ENCODE results near the gene SLC13A4. TPM values are rescaled to one million over a fixed set of nuclear protein-coding genes. Genes with fewer than 3 reads are reported as not detected.
"Not testable (repeated sequence)": the region's sequence is repeated elsewhere in the genome, so short reads cannot be mapped to it uniquely, and the experiment has no call there.

Gene SLC13A4
- total RNA-seq, 1 donor from 2014 or later: 0.03 TPM

DNA sequence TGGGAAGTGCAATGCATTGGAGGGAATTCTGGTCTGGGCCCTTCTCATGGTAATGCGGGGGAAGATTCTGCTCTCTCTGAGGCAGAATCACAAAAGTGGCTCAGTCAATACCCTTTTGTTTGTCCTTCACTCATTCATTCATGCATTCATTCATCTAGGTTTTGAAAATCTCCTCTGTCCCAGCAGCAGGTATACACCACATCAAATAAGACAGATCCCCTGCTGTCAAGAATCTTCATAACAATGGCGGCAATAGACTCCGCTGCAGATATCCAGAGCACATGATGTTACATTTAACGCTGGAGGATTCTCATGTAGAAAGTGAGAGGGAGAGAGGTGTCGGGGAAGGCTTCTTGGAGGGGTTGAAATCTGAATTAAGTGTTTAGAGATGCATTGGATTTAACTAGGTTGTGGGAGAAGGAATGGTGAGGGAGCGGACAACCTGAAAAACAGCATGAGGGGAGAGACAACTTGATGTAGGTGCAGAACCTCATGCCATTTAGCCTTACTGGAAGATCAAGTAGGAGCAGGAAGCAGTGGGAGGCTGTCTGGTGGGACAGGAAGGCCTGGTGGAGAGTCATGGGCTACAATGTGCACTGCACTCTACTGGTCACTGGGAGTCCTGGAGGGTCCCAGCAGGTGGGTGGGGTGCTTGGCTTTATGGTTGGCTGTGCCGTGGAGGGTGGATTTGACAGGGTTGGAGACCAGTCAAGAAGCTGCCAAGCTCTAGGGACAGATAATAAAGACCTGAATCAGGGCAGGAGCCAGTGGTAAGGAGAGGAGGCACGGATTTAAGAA is 25.8 kb upstream of the SLC13A4 start:
- DNase-seq (ENCODE audit: low read depth): no peak

DNA sequence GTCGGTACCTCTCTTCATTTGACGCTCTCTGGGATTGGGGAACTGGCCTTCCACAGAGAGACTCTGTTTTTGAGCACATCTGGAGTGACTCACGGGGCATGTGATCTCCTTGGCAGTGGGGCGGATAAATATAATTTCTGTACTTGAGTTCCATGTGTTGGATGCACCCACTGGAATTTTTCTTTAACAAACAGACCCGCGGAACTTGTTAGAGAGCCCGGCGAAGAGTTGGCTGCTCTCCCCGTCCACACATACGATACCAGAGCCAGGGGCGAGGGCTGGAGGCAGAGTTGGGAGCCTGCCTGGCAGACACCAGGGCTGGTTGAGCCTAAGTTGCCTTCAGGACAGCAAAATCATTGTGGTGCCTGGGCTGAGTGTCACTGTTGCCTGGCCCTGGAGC is 20.8 kb upstream of the SLC13A4 start, which contains the start of gene FAM180A:
TSS of gene FAM180A (minus strand) at position 44 of the 400 bp plus-strand sequence. CDS start 233 bp downstream, outside the sequence.
- DNase-seq (ENCODE audit: low read depth): peak; percentile 81

DNA sequence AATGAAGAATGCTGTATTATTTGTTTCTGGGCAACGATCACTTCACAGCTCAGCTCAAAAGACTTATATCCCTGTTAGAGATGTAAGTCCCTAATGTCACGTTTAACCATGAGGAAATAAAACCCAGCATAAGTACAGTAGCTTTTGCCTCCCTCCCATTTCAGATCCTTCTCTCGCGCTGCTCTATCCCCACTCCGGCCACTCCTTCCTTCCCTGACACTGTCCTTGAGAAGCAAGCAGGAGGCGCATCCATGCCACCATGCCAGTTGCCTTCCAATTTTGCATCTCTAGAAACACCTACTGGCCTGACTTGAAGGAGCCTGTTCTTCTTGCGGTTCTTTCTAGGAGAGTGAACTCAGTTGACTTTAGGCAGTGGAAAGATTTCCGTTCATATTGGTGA is 19.4 kb upstream of the SLC13A4 start:
- no peak for DNase-seq (ENCODE audit: low read depth)

DNA sequence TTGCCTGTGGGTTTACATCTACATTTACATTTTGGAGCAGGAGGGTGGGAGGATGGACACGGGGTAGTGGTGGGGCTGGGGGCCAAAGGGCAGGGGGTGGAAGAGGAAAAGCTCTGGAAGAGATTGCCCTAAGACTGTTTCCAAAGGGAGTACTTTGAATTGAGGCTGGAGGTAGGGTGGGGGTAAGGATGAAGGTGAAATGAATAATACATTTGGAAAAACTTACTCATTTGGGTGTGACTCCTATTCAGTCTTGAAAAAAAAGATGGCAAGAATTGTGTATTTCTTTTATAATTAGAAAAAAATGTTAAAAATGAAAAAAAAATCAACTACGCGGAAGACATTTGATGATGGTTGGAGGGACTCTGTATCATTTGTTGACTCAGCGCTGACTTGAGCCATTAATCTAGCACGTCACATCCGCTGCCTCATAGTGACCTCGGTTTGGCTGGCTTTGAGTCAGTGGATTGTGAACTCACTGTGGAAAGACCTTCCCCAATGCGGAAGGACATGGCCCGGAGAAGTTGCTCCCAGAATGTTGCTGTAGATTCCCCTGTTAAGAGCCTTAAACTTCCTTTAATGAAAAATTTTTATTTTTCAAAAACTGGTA is 17.8 kb upstream of the SLC13A4 start:
- DNase-seq (ENCODE audit: low read depth): peak; percentile 89

DNA sequence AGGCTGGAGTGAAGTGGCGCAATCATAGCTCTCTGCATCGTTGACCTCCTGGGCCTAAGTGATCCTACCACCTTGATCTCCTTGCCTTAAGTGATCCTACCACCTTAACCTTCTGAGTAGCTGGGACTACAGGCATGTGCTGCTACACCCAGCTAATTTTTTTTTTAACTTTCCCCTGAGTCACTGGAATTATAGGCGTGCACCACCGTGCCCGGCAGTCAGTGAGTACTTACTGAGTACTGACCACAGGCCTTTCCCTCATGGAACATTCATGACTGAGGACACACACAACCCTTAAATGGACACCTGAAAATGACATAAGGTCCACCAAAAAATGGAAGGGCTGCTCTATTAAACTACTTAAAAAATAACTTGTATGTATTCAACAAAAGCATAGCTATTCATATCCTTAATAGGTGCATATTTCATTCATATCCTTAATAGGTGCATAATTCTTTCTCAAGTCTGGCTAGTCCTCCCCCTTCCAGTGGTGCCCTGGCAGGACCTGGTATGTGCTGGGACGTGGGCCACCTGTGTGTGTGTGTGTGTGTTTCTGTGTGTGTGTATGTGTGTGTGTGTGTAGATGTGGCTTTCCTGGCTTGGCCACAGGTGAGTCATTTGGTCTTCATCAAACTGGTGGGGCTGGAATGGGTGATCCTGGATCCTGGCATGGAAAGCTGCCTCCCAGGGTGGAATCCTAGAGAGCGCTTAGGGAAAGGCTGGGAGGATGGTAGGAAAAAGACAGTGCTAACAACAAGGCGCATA is 17.1 kb upstream of the SLC13A4 start:
- DNase-seq (ENCODE audit: low read depth): peak; percentile 73

DNA sequence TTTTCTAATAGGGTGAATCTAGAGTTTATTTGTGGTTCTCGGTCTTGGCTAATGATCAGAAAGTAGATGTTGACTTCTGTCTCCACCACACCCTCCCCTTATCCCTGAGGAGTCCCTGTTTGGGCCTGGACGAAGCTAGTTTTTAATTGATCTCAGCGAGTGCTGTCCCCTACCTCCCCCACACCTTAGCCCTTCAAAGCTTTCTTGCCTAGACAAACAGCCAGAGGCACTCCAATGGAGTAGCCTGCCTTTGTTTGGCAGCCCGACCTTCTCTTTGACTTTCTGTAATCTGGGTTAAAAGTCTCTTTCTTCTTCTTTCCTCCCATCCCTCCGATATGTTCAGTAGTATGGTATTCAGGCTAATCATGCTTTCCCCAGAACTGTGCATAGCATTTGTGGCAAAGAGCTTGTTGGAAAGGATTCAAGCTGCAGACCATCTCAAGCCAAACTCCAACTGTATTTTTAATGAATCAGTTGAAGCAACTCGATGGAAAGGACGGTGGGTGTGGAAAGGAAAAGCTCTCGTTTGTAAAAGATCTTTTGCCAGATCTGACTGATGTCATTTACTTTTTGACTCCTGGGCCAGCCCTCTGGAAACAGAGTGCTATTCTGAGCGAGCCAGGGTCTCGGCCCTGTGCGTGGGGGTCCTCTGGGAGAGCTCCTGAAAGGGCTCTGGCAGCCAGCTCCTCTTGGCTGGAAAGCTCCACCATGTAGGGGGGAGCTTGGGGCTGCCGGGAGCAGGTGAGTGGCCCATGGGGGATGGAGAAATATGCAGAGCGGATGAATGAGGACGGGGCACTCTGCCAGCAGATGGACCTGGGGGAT is 16.1 kb upstream of the SLC13A4 start:
- DNase-seq (ENCODE audit: low read depth): no peak

DNA sequence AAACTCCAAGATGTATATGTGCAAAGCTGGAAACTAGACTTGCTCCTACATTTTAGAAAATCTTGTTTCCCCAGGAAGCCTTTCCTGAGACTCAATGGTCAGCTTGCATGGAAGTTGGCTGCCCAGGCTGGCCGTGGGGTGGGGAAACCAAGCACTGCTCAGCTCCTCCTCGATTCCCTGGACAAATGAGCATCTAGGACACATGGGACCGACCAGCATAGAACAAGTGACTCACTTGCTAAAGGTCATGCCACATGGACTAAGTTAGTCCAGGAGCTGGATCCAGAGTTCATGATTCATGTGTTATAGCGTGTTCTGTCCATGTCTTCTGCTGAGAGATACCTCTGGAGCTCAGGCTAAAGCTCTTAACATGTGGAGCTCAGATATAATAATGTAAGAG is 14.4 kb upstream of the SLC13A4 start:
- no peak for DNase-seq (ENCODE audit: low read depth)

DNA sequence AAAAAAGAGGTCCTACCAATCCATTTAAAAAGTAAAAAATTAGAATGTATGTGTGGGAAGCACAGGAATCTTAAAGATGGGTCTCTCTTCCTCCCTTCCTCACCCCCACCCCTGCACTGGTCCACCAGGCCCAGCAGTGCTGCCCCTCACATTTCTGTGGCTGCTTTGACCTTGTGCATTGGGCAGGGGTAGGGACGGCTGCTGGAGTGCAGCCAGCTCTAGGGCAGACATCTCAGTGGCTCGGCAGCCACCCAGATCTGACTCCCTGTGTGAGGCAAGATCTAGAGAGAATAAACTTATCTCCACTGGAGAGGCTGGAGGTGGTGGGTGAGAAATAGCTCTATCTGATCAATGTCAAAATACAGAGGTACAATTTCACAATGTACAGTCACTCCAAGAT is 13.9 kb upstream of the SLC13A4 start:
- peak; percentile 43 for DNase-seq (ENCODE audit: low read depth)

DNA sequence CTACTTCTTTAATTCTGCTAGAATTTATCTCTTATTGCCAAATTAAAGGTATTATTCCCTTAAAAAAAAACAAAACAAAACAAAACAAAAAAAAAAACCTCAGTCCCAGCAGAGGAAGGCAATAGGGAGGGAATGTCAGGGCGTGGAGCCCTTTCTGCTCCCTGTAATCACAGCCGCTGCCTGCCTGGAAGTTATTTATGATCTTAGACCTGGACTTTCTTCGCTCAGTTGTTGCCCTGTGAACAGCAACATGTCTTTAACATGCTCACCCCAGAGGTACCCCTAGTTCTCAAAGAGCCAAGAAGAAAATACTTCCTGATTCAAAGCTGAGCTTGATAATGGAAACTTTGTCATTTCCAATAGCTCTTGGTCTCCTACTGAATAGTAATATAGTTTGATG is 12.9 kb upstream of the SLC13A4 start:
- DNase-seq (ENCODE audit: low read depth): no peak

DNA sequence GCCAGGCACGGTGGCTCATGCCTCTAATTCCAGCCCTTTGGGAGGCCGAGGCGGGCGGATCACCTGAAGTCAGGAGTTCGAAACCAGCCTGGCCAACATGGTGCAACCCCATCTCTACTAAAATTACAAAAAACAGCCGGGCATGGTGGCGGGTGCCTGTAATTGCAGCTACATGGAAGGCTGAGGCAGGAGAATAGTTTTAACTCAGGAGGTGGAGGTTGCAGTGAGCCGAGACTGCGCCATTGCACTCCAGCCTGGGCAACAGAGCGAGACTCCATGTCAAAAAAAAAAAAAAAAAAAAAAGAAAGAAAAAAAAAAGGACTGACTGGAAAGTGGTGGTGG is 9.3 kb upstream of the SLC13A4 start:
- DNase-seq (ENCODE audit: low read depth): not testable (repeated sequence)

DNA sequence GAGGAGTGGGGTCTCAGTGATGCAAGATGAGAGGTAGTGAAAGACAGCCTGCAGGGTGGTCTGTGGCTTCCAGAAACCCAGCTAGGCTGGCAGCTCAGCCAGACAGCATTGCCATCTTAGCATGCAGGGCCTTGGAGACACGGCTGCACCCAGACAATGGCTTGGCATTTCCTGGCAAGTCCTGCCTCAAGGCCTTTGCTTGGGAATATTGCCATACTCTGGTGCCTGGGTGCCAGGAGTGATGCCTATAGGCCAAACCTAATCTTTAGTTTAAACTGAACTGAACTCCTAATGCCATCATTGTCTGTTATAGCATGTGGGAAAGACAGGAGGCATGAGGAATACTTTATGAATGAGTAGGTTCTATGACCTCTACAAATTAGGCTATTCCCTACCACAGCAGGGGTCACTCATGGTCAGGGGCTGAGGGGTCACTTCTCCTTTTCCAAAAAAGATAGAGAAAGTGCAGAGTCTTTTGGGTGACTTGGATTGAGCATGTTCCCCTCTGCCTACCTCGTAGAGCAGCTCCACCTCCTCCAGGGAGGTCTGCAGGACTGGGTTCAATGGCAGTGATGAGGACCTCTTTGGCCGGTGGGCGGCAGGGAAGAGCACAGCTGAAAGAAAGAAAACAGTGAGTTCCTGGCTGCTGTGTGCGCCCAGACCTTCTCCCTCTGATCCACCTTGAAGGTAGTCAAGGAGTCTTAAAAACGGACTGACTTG is 8.8 kb upstream of the SLC13A4 start:
- no peak for DNase-seq (ENCODE audit: low read depth)

DNA sequence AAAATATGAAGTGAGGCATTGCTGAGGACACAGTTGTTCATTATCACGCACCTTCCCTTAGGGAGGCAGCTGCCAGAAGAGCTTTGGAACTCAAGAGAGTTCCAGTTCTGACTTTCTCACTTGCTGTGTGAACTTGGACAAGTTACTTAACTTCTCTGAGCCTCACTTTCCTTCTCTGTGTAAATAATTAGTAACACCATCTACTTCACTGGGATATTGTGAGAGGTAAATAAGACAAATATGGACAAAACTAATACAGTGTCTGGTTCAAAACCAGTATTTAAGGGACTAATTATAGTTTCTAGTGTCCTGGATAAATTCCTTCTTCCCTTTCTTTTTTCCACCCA is 6.3 kb upstream of the SLC13A4 start:
- no peak for DNase-seq (ENCODE audit: low read depth)

DNA sequence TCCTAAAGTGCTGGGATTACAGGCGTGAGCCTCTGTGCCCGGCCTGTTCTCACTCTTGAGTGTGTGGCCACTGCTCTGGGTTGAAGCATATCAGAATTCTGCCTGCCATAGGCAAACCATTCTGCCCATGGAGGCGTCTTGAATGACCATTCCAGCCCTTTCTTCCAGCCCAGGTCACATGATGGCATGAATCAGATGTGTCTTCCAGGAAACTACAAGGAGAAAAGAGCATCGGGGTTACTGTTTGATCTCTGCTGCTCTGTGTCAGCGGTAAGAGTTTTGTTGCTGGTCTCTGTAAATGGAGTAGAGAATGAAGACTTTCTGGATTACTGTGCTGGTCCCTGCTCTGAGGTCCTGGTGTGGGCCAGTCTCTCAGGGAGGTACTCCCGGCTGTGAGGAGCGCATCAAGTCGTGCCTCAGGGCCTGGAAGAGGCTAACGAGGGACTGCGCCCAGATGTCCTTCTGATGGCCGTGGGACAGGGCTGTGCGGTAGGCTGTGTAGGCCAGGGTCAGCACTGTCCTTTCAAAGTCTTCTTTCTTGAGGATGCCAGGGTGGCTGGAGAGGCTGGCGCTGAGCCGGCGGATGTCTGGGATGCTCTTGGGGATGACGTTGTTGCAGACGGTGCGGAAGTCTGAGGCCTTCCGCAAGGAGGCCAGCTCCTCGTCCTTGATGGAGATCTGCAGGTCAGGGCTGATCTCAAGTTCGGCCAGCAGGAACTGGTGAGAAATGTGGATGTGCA is 5.8 kb upstream of the SLC13A4 start:
- no peak for DNase-seq (ENCODE audit: low read depth)

DNA sequence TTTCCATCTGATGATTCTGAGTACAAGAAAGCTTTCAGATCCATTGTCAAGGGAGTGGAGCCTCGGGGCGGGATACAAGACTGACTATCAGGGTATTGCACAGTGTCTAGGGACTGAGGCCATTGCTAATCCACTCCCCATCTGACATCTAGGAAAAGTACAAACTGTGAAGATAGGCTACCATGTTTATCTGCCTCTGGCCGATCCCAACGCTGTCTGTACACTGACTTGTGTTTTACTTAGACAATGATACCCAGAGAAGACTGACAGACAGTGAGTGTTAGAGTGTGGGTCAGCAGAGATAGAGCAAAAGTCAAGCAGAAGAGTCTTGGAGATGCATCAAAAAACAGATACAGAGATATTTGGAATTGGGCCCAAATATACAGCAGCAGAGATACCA is 3.1 kb upstream of the SLC13A4 start:
- no peak for DNase-seq (ENCODE audit: low read depth)

DNA sequence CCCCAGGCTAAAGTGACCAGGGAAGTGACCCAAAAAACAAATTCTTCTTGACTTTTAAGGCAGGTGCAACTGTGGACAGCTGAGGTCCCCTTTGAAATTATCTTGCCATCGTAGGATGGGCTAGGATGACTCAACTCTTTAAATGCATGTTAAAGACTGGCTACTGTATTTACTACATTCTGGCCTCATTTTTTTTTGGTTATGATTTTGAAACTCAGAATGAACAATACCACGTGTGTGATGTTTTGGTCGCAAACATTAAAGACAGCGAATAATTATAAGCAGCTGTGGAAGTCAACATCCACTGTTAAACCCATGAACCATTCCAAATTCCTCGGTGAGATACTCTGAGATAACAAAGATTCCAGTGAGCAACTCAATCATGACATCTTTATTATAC is 1.2 kb upstream of the SLC13A4 start:
- no peak for DNase-seq (ENCODE audit: low read depth)

DNA sequence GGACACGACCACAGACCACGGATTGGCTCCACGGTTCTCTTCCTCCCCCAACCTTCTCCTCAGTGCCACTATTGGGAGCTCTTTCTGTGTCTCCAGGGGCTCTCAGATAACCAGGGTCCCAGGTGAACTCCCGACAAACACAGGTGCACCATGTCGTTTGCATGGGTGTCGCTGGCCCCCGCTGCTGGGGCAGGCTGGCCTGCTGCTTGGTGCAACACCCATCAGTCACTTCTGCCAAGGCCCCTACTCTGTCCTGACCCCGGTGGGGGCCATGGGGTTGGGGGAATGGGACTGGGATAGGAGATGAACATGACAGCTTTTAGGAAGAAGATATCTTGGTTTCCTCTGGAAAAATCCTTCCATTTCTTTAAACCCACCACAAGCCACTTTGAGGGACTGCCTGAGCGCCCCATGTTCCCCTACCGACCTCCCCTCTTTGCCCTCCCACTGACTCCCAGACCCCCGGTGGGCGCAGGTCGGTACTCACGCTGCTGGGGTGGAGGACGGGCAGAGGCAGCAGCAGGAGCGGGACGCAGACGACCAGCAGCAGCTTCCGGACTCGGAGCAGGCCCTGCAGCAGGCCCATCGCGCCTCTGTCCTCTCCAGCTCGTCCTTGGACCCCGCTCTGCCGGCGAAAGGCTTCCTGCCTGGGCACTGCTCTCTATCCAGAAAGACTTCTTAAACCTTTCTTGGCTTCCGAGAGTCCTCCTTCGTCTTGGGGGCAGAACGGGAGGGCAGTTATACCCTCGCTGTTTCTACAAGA is 894 bp downstream of the SLC13A4 start:
- DNase-seq (ENCODE audit: low read depth): no peak

DNA sequence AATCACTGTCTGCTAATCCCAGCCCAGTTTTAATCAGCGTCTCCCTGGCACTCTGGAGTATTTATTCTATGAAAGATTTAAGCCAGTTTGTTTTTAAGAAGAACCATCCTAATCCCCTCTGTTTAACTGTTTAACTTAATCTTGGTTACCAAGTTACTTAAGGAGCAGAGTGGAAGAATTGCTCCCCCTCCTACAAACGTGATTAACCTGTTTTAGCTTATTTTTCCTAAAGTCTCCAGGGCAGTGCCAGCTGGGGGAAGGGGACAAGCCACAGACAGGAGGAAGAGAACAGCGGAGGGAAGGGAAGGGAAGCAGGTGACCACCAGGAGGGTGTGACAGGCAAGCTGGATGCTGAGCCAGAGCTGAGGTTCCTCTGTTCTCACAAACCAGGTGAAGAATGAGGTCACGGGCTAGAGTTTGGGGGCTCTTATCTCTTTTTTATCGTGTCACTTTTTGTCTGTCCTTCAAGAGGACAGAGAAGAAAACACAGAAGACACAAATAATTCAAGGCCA is 1.7 kb downstream of the SLC13A4 start:
- DNase-seq (ENCODE audit: low read depth): no peak

DNA sequence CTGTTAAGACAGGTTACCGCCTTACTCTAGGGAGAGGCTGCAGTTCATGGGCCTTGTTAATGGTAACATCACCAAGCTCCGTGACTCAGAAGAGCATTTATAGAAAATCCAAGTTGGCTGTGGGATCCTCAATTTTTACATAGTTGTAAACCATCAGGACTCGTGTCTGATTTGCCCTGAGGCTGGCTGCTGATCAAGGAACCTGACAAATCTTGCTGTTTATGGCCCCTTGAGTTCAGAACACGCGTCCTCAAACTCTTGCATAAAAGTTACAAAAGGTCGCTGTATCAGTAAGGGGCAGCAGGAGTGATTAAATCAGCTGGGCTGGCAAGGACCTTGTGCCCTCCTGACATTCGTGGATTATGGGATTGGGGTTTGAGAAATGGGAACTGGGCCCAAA is 4.6 kb downstream of the SLC13A4 start:
- no peak for DNase-seq (ENCODE audit: low read depth)

DNA sequence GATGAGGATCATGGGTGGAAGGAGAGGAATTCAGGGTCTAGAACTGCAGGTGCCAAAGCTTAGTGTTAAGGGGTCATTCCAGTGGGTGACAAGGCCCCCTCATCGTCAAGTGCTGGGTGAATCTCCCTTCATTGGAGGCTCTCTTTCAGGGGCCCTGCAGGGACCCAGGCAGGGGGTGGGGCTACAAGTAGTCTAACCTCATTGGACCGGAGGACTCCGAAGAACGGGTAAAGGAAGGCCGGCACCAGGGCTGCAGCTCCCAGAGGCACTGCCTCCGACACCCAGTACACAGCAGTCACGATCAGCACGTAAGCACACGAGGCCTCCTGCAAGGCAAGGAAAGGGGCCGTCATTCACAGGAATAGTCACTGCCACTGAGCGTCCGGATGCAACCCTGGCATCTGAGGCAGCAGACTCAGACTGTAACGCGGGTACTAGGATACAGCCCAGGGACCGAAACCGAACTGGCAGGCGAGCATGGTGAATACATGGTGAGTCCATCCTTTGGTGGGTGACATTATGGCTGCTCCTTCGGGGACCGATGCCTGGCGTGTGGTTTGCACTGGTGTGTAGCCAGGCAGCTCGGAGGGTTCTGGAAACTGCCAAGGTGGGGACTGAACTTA is 6.7 kb downstream of the SLC13A4 start:
- DNase-seq (ENCODE audit: low read depth): no peak
